KBM-7 (cell line): ENCODE data around the gene DEFB121.
"Not testable (repeated sequence)": the region's sequence is repeated elsewhere in the genome, so short reads cannot be mapped to it uniquely, and the experiment has no call there.

Source experiments
- DNase-seq: peaks from one replicate; pipeline ENCODE4 v3.0.0-alpha.2; 2015
- in situ Hi-C: fragments of 300-500 bp; cut with MboI; formaldehyde crosslinking; loops from 2 replicates; pipeline ENCODE4 v1.14.3; 2020; ENCODE audit warnings: low sequenced_read_pairs, low pct_unique_long_range_greater_than_20kb, mixed read lengths

Gene DEFB121, protein sequence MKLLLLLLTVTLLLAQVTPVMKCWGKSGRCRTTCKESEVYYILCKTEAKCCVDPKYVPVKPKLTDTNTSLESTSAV

DNA sequence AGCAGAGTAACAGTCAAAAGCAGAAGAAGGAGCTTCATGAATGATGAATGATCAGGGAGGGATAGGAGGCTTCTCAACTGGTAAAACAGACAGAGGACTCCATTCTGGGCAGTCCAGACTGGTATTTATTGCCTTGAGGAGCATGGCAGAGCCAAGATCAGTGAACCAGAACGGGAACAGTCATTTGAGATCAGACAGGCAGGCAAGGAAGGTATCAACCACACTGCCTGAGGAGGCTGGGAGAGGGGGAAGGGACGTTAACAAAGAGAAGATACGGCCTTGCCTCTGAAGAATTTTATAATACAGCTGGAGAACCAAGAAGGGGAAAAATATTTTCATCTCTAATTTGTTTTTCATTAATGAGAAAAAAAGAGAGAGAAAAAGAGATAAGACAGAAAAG is at the start of gene DEFB121:
Gene DEFB121 (minus strand): TSS at position 101 of the 400 bp plus-strand sequence. CDS start 63 bp downstream, at position 38.
- in situ Hi-C loops, result no loop called here
- no peak for DNase-seq

DNA sequence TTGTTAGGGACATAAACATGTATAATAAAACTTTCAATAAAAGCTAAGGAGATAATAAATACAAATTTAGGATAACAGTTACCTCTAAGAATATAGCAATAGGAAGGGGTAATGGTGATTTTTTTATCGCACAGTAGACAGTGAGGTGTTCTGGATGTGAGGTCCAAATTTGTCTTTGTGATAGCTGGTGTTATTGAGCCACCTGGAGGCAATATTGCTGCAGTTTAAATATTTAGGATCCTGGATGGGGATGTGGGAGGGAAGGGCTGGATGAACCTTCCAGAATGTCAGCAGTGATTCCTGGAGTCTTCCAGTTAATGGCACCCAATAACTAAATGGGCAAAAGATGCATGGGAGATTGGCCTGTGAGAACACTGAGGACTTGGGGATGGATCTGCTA is 48.3 kb upstream of the DEFB121 start:
- no peak for DNase-seq
- in situ Hi-C loops, result no loop called here

DNA sequence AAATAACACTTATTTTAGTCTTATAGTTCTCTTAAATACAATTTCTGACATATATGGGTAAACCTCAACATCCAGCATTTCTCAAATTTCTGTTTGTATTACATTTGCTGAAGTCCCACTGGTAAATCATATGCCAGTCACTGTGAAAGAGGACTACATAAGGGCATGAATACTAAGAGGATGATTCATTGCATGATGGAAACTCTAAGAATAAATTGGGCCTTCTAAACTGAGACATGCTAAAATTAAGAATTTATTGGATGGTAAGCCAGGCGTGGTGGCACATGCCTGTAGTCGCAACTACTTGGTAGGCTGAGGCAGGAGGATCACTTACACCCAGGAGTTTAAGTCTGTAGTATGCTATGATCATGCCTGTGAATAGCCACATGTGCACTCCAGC is 46.6 kb upstream of the DEFB121 start:
- no peak for DNase-seq

DNA sequence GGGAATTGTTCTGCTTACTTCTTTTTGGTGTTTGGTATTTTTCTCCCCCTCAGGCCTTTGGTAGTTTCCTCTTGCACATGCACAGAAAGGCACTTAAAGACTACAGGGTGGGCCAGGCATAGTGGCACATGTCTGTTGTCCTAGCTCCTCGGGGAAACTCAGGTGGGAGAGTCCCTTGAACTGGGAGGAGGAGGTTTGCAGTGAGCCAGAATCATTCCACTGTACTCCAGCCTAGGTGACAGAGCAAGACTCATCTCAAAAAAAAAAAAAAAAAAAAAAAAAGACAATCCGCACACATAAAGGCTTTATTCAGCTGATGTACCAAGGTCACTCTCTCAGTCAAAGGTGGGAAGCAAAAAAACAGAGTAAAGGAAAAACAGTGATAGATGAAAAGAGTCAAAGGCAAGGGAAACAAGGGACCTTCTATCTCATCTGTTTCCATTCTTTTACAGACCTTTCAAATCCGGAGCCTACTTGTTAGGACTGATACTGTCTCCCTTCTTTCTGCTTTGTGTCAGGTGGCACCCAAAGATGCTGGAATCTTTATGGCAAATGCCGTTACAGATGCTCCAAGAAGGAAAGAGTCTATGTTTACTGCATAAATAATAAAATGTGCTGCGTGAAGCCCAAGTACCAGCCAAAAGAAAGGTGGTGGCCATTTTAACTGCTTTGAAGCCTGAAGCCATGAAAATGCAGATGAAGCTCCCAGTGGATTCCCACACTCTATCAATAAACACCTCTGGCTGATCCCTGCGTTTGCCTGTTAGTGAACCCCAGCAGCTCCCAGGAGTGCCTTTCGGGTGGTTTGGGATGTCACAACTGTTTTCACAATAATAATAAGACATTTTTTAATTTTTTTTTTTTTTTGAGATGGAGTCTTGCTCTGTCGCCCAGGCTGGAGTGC is 43.7 kb upstream of the DEFB121 start:
- DNase-seq, result no peak
- in situ Hi-C loops, result no loop called here

More for the DNA sequence above, 46.6 kb upstream of the DEFB121 start:
- in situ Hi-C loops, result no loop called here

DNA sequence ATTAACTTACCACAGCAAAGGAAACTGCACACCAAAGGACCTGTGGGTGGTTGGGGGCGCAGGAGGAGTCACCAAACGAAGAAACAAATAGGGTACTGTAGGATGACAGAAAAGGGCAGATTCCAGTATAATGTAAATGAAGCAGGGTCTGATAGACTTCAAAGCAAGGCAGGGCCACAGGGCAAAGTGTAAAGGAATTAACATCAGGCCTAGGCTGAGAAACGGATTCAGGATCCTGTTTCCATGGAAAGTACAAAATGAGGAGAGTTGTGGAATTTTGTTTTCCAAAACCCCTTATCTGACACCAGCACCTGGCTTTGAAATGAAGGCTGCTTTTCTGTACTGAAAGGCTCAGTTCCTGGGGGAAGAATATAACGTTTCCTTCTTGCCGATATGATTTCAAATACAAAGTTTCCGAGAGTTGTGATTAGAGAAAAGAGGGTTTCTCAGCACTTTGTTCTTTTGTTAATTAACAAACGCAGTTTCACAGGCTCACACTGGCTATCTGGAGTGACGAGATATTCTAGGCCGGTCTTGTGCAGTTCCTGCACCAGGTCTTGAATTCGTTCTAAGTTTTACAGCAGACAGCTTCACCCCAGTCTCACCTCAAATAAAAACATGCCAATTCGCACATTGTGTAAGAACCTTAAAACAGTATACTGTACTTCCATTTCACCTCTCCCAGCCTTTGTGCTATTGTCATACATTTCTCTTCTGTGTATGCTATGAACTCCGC is 40.2 kb upstream of the DEFB121 start:
- in situ Hi-C loops, result no loop called here
- no peak for DNase-seq

DNA sequence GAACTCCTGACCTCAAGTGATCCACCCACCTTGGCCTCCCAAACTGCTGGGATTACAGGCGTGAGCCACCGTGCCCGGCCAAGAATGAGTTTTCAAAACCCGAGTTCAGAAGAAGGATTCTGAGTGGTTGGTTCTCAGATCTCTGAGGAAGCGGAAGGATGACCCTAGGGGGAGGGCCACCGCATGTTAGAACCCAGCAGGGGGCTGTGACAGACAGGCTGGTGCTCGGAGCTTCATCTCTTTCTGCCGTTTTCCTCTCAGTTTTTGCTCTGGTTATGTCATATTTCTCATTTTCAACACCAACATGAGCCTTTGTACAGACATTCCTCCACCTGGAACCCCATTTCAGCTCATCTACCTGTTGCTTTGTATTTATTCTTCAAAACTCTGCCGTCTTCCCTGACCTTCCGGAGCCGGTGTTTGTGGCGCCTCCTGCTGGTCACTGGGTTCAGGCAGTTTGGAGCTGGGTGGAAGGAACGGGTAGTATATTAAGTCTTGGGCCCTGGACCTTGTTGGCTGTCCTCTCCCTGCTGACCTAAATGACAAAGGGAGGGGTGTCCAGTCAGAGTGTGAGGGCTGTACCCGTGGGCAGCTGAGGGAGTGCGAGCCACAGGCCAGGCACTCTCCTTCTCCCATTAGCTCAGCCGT is 34.1 kb upstream of the DEFB121 start, which contains the start of gene DEFB123:
Gene DEFB123 (plus strand): TSS at position 621 of the 648 bp plus-strand sequence. CDS start 67 bp downstream, outside the sequence.
- no peak for DNase-seq
- in situ Hi-C loops, result no loop called here

DNA sequence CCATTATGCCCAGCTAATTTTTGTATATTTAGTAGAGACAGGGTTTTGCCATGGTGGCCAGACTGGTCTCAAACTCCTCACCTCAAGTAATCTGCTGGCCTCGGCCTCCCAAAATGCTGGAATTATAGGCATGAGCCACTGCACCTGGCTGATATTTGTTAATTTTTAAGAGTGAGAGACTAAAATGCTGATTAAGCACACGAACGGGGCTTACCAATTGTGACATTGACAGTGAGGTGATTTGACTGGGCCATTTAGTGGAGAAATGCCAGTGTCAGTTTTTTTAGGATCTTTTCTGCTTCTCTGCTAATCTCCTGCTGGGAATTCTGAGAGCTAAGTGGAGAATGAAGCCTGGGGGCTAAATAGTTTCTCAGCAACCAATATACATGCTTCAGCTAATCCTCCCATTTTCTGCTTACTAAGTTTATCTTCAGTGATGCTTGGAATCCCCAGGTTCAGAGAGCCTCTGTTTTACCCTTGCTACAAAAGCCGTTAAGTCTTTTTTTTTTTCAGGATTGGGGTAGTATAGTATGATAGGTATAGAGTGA is 24.6 kb upstream of the DEFB121 start:
- DNase-seq, result no peak
- in situ Hi-C loops, result no loop called here

DNA sequence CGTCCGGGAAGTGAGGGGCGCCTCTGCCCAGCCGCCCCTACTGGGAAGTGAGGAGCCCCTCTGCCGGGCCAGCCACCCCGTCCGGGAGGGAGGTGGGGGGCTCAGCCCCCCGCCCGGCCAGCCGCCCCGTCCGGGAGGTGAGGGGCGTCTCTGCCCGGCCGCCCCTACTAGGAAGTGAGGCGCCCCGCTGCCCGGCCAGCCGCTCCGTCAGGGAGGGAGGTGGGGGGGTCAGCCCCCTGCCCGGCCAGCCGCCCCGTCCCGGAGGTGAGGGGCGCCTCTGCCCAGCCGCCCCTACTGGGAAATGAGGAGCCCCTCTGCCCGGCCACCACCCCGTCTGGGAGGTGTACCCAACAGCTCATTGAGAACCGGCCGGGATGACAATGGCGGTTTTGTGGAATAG is 21.6 kb upstream of the DEFB121 start:
- DNase-seq, in situ Hi-C loops: not testable (repeated sequence)

DNA sequence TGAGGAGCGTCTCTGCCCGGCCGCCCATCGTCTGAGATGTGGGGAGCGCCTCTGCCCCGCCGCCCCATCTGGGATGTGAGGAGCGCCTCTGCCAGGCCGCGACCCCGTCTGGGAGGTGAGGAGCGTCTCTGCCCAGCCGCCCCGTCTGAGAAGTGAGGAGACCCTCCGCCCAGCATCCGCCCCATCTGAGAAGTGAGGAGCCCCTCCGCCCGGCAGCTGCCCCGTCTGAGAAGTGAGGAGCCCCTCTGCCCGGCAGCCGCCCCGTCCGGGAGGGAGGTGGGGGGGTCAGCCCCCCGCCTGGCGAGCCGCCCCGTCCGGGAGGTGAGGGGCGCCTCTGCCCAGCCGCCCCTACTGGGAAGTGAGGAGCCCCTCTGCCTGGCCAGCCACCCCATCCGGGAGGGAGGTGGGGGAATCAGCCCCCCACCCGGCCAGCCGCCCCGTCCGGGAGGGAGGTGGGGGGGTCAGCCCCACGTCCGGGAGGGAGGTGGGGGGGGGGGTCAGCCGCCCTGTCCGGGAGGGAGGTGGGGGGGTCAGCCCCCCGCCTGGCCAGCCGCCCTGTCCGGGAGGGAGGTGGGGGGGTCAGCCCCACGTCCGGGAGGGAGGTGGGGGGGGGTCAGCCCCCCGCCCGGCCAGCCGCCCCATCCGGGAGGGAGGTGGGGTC is 21.0 kb upstream of the DEFB121 start:
- in situ Hi-C loops, DNase-seq: not testable (repeated sequence)

DNA sequence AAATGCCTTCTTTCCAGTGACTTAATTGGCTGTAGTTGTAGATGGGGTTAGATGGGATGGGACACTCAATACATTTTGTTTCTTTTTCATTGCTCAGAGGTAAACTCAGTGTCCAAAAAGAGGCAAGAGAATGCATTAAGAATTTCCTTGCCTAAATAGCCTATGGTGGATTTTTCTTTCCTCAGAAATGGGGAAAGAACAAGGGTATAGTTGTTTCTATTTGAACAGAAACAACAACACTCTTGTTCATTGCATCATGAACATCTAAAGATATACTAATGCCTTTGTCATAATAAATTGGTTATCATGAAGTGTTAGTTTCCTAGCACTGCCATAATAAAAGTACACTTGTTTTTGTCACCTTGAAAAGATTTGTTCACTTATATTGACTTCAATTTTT is 19.8 kb upstream of the DEFB121 start:
- in situ Hi-C loops, result no loop called here
- DNase-seq, result no peak

DNA sequence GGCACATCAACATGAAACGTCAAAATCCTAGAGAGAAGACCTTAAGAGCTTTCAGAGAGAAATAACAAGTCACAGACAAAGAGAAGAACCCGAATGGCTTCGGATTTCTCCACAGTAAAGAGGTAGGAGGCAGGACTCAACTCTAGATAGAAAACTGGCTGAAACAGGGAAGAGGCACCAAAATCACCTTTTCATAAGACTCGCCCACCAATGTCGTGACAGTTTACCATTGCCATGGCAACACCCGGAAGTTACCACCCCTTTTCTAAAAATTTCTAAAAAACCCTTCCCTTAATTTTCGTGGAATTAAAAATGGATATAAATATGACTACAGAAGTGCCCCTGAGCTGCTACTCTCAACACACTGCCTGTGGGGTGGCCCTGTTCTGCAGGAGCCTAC is 12.3 kb upstream of the DEFB121 start:
- in situ Hi-C loops, result no loop called here
- no peak for DNase-seq

DNA sequence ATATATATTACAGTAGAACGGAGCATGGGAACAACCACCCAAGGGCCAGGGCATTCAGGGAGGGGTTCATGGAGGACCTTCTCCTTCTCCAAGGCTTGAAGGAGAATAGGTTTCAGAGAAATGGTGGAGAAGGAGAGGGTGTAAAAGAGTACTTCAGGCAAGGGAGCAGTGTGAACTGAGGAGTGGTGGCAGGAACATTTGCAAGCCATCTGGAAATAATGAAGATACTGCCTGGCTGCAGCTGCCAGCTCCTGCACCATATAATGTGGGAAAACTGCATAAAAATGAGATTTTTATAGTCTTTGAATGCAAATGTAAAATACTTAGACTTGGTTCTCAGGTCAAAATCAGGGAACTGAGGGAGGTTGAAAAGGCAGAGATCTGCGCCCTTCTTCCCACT is 9.6 kb upstream of the DEFB121 start:
- in situ Hi-C loops, result no loop called here
- DNase-seq, result no peak

DNA sequence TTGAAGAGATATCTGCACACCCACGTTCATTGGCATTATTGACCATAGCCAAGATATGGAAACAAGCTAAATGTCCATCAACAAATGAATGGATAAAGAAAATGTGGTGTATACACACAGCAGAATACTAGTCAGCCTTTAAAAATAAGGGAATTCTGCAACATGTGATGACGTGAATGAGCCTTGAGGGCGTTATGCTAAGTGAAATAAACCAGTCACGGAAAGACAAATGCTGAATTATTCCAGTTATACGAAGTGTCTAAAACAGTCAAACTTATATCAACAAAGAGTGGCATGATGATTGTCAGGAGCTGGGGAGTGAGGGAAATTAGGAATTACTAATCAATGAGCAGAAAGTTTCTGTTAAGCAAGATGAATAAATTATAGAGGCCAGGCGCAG is 8.4 kb upstream of the DEFB121 start:
- no peak for DNase-seq
- in situ Hi-C loops, result no loop called here

DNA sequence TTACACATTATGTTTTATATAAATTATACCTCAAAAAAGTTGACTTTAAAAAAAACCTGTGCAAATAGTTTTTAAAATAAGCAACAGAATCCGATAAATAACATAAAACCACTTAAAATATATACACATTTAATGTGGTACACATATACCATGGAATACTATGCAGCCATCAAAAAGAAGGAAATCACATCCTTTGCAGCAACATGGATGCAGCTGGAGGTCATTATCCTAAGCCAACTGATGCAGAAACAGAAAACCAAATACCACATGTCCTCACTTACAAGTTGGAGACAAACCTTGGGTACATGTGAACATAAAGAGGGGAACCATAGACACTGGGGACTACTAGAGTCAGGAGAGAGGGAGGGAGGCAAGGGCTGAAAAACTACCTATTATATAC is 4.0 kb upstream of the DEFB121 start:
- in situ Hi-C loops, result no loop called here
- DNase-seq, result no peak

DNA sequence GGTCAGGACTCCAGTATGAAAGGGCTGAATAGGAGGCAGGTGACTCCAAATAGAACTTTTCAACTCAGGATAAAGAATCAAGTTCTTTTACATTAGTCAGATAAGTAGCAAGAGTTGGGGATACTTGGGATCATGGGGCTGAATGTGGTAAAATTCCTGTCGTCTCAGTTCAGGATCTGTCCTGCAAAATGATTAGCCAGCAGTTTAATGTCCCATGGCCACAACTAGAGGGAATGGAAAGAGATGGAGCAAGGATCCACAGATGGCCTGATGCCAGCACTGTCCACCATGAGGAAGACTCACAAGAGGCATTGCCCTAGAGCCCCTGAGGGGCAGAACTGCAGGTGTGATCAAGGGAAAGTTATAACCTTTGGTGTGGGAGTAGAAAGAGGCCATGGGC is 2.1 kb downstream of the DEFB121 start:
- DNase-seq, result no peak
- in situ Hi-C loops, result no loop called here

DNA sequence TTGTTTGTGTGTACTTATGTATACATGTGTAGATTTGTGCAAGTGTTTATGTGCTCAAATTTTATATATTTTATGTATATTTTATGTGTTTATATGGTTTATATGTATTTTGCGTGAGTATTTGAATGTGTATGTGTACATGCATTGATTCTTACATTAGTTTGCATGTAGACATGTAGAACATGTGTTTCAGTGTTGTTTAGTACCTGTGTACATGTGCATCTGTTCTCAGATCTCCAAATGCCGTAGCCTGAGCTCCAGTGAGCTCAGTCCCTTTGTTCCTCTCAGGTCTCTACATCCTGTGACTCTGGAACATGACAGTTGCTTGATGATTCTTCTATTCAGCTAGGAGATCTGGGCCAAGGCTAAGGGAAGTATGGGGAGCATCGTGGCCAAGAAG is 11.1 kb downstream of the DEFB121 start:
- no peak for DNase-seq
- in situ Hi-C loops, result no loop called here

DNA sequence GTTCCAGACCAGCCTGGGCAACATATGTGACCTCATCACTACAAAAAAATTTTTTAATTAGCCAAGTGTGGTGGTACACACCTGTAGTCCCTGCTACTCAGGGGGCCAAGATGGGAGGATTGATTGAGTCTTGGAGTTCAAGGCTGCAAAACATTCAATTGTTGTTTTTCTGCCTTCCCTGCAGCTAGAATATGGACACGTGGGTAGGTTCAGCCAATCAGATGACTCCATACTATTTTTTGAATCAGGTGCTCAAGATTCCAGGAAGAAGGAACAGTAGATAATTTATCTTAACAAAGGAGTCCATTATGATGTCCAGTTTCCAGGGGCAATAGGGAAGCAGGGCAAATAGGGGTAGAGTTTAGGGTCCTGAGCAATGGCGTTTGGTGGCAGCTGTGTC is 13.2 kb downstream of the DEFB121 start:
- DNase-seq, result no peak
- in situ Hi-C loops, result no loop called here

DNA sequence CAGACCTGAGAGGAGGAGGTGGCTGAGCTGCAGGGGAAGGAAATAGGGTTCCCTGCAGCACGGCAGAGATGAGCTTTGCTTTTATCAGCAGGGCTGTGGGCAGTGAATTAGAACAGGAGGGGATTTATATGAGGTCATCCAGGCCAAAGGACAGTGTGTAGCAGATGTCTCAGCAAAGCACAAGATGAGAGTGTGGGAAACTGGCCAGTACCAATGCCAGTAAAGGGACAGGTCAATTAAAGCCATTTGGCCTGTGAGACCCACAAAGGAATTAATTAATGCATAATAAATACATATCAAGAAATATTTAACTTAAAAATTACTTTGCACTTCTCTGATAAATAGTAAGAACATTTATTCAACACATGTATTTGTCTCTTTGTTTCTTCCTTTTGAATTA is 15.5 kb downstream of the DEFB121 start, which contains the start of gene DEFB119:
Gene DEFB119 (minus strand): TSS at position 101 of the 400 bp plus-strand sequence. CDS start 107 bp downstream, outside the sequence.
- DNase-seq, result no peak
- in situ Hi-C loops, result no loop called here

DNA sequence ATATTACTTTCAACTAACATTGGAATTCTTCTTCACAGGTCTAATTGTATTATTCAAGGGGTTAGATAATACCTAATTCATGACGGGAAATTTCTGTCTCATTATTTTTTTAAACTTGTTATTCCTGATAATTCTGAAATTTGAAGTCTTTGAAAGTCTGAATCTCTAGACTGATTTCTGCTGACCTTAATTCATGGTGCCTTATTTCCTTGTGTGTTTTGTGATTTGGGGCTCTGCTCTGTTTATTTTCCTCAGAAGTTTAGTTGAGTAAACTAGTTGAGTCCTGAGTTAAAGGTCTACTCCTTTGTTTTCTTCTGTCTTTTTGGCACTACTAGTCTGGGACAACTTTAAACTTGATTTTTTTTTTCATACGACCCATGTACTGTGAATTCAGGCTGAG is 31.7 kb downstream of the DEFB121 start:
- DNase-seq, result no peak
- in situ Hi-C loops, result no loop called here
